Ishikawa (cell line): Measurements from ENCODE around the gene SCYGR6.

Experiments
- CEBPB ChIP-seq: IDR thresholded peaks from 2 replicates; pipeline ENCODE4 v1.6.1; 2012
- EGR1 ChIP-seq: IDR thresholded peaks from 2 replicates; pipeline ENCODE4 v1.6.1; 2012
- EP300 ChIP-seq: IDR thresholded peaks from 2 replicates; pipeline ENCODE4 v1.6.1; 2012; ENCODE audit warnings: borderline replicate concordance
- FOXM1 ChIP-seq: IDR thresholded peaks from 2 replicates; pipeline ENCODE4 v1.6.1; 2012; ENCODE audit warnings: low read depth, borderline replicate concordance
- NFIC ChIP-seq: IDR thresholded peaks from 2 replicates; pipeline ENCODE4 v1.6.1; 2012
- TAF1 ChIP-seq: IDR thresholded peaks from 2 replicates; pipeline ENCODE4 v1.6.1; 2012; ENCODE audit warnings: low read depth, mild to moderate bottlenecking
- TEAD4 ChIP-seq: IDR thresholded peaks from 2 replicates; pipeline ENCODE4 v1.6.1; 2012
- YY1 ChIP-seq: IDR thresholded peaks from 2 replicates; pipeline ENCODE4 v1.6.1; 2012; ENCODE audit warnings: low read depth
- TF ChIP-seq, protein P1 (sequence below): IDR thresholded peaks from 2 replicates; pipeline ENCODE4 v1.6.1; 2012
- TF ChIP-seq, protein P2 (sequence below): IDR thresholded peaks from 2 replicates; pipeline ENCODE4 v1.6.1; 2012; ENCODE audit warnings: low read depth, mild to moderate bottlenecking

DNA sequence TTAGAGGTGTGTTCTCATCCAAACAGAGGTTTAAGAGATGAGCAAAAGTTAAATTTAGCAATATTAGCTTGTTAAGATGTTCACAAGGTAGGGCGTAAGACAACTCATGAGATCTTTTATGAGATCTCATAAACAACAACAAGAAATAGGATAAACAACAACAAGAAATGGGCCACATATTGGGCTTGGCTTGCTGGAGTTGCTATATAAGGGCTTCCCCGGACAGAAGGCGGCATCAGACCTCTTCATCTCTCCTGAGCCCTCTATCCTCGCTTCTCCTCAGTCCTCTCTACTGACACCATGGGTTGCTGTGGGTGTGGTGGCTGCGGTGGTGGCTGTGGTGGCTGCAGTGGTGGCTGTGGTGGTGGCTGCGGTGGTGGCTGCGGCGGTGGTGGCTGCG is 21.0 kb upstream of the SCYGR6 start, which contains the start of gene SCYGR8:
- TF ChIP-seq YY1 (no peak), FOXM1 (no peak), TAF1 (no peak), TEAD4 (no peak), EGR1 (no peak), EP300 (no peak), CEBPB (no peak), NFIC (no peak)
- TF ChIP-seq, protein P1, sequence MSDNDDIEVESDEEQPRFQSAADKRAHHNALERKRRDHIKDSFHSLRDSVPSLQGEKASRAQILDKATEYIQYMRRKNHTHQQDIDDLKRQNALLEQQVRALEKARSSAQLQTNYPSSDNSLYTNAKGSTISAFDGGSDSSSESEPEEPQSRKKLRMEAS: no peak
- TF ChIP-seq, protein P2, sequence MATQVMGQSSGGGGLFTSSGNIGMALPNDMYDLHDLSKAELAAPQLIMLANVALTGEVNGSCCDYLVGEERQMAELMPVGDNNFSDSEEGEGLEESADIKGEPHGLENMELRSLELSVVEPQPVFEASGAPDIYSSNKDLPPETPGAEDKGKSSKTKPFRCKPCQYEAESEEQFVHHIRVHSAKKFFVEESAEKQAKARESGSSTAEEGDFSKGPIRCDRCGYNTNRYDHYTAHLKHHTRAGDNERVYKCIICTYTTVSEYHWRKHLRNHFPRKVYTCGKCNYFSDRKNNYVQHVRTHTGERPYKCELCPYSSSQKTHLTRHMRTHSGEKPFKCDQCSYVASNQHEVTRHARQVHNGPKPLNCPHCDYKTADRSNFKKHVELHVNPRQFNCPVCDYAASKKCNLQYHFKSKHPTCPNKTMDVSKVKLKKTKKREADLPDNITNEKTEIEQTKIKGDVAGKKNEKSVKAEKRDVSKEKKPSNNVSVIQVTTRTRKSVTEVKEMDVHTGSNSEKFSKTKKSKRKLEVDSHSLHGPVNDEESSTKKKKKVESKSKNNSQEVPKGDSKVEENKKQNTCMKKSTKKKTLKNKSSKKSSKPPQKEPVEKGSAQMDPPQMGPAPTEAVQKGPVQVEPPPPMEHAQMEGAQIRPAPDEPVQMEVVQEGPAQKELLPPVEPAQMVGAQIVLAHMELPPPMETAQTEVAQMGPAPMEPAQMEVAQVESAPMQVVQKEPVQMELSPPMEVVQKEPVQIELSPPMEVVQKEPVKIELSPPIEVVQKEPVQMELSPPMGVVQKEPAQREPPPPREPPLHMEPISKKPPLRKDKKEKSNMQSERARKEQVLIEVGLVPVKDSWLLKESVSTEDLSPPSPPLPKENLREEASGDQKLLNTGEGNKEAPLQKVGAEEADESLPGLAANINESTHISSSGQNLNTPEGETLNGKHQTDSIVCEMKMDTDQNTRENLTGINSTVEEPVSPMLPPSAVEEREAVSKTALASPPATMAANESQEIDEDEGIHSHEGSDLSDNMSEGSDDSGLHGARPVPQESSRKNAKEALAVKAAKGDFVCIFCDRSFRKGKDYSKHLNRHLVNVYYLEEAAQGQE: no peak
